ENCODE measurements around the gene GFM1.
"Not testable (repeated sequence)": the region's sequence is repeated elsewhere in the genome, so short reads cannot be mapped to it uniquely, and the experiment has no call there.

GFM1 gene

DNA sequence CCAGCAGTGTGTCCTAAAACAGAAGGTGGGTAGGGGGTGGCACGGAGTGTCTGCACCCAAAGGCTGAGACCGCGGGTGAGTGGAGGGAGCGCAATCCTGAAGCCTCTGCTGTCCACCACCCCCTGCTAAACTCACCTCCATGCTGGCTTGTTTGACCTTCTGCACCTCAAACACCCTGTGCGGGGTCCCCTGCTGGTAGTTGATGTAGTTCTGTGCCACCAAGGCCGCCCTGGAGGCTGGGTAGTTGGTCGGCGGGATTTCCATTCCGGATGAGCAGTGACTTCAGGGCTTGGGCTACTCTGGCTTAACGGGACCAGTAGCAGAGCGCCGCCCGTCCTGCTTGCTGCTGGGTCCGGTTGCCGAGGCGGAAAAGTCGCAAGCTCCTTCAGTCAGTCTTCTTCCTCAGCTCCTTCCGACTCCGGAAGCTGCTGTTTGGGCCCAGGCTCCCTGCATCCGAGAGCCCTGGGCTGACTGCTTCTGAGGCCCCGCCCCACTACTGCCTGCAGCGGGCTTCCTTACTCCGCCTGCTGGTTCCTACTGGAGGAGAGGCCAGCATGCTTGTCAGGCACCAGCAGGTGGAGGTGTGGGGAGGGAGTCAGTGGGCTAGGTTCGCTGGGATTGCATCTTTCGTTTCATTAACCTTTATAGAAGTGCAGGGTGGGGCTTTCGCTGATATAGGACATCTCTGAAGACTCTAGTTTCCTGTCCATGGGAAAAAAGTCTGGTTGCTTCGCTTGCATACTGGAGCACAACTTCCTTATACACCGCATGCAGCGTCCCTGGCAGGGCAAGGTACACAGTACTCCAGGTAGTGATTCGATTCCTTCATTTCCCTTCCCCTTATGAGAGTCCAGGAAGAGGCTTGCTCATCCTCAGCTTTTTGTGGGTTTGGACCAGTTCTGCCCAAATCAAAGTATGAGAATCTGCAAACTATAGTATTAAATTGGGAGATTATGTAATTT, 28.2 kb downstream of the GFM1 start, which contains the start of gene LXN:
Gene LXN (minus strand): TSS at position 434 of the 962 bp plus-strand sequence. CDS start 170 bp downstream, at position 264.
- peak; percentile 60 to 78 (median 67) for DNase-seq (ENCODE audit: low read depth in 2 of 3, low spot score in 1 of 3)

DNA sequence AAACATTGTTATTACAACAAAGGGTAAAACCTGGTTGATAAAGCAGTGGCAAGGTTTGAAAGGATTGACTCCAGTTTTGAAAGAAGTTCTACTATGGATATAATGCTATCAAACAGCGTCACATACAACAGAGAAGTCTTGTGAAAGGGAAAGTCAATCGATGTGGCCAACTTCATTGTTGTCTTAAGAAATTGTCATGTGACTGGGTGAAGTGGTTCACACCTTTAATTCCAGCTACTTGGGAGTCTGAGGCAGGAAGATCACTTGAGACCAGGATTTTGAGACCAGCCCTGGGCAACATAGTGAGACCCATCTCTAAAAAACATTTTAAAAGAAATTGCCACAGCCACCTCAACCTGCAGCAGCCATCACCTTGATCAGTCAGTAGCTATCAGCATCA, 34.4 kb downstream of the GFM1 start:
- no peak for DNase-seq (ENCODE audit: low read depth in 2 of 3, low spot score in 1 of 3)

DNA sequence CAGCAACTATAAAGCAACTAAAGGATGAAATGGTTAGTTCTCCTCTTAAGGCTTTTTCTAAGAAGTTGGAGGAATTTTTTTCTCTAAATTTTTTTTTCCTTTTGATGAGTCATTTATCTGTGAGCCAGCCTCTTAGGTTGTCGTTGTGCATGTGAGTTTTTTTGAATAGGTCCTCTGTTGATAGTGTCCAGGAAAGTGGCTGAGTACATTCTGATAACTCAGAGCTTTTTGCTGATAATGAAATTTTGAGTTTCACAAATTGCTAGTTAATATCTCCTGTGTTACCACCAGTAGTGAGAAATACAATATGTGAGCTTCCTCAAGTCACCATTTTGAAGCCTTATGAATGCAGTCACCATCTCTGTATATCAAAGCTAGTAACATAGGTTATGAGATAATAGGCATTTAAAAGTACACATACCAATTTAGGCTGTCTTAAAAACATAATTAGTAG, 35.2 kb downstream of the GFM1 start:
- no peak for DNase-seq (ENCODE audit: low read depth in 2 of 3, low spot score in 1 of 3)

DNA sequence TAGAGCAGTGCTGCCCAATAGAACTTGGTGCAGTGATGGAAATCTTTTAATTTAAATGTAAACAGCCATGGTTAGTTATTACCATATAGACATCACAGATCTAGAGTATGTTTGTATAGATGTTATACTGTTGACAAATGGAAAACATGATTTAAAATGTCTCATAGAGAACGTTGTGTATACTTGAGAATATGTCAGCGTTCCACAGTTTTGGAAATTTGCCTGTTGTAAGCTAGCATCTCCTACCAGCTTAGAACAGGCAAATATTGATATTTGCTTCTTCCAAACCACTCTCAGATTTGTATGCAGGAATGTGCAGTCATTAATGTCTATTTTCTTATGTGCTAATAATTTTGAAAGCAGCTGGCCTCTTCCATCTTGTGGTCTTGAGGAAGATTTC, 36.5 kb downstream of the GFM1 start:
- DNase-seq (ENCODE audit: low read depth in 2 of 3, low spot score in 1 of 3), result no peak

DNA sequence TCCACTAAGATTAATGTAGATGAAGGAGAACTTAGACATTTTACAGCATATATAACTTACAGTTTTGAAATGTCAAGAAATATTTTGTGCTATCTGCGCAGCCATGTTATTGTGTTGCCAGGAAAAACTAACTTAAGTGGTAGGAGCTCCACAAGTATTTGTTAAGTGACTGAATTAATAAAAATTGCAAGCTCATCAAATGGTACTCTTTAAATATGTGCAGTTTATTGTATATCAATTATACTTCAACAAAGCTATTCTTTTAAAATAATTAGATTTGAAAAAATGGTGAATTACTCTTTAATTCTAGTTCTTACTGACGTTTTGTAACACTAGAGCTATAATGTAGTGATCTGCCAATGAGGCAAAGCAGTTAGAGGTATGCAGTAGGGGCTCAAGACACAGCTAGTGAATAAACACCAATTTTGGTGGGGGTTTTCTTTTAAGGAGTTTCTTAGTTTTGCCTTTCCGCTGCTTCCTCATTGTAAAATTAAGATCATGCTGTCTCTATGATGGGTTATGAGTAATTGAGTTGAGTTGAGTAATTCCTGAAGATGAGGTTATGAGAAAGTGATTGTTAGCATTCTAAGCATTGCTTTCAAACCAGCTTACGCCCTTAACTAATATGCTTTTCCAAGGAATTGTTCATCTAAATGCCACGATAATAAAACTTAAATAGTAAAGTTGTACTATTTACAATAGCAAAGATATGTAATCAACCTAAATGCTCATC, 39.1 kb downstream of the GFM1 start:
- no peak for DNase-seq (ENCODE audit: low read depth in 2 of 3, low spot score in 1 of 3)

DNA sequence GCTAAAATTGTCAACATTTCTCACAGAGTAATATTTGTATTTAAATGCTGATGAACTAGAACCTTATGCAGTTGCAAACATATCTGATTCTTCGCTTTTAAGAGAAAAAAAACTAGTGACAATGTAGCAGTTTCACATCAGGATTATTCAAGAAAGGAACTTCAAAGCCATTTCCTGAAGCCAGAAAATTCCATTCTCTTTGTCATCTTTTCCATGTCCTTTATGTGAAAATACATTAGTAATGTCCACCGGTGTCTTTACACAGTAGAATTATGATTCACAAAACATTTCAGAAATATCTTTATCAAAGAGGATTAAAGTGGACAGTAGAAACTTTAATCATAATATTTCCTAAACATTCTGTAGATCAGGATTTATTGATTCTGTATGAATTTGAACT, 40.8 kb downstream of the GFM1 start:
- DNase-seq (ENCODE audit: low read depth in 2 of 3, low spot score in 1 of 3), result no peak

DNA sequence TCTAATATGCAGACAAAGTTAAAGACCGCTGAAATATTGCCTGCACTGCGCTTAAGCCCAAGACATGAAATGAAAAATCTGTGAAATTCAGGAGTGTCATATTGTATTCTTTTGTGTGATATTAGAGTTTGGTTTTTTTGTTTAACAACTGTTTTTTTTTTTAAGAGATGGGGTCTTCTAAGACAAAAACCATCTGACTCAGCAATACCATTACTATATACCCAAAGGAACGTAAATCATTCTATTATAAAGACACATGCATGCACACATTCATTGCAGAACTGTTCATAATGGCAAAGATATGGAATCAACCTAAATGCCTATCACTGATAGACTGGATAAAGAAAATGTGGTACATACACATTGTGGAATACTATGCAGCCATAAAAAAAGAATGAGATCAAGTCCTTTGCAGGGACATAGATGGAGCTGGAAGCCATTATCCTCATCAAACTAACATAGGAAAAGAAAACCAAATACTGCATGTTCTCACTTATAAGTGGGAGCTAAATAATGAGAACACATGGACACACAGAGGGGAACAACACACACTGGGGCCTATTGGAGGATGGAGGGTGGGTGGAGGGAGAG, 49.6 kb downstream of the GFM1 start:
- not testable (repeated sequence) for DNase-seq (ENCODE audit: low read depth in 2 of 3, low spot score in 1 of 3)

DNA sequence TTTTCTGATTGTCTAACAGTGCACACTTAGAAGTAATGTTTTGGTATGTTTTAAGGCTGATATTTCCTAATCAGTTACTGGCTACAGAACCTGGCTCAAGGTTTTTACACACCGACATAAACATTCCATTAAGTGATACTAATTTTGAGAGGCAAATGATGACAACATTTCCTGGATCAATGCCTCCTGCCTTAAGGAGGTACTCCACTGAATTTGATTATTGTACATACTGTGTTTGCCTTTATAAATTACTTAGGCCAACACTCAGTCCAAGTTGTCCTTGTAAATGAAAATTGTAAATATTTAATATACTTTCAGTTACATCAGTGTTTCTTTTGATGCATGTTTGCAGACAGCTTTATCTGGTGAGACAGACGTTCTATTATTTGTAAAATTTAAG, 52.3 kb downstream of the GFM1 start:
- no peak for DNase-seq (ENCODE audit: low read depth in 2 of 3, low spot score in 1 of 3)

DNA sequence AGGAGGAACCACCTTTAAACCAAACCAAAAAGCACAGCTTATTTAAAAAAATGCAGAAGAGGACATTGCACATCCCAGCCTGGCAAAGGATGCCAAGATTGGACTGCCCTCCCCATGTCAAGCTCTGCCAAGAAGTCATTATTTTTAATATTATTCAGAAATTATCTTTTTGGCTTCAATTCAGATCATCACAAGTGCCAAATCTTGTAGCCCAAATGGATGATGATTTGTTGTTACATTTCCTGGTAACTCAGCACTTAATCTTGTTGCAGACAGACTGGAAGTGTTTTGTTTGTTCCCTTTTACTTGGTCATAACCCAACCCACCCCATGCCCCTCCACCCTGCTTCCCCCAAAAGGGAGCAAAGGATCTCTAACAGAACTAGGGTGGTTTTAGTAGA, 56.2 kb downstream of the GFM1 start:
- DNase-seq (ENCODE audit: low read depth in 2 of 3, low spot score in 1 of 3), result no peak

DNA sequence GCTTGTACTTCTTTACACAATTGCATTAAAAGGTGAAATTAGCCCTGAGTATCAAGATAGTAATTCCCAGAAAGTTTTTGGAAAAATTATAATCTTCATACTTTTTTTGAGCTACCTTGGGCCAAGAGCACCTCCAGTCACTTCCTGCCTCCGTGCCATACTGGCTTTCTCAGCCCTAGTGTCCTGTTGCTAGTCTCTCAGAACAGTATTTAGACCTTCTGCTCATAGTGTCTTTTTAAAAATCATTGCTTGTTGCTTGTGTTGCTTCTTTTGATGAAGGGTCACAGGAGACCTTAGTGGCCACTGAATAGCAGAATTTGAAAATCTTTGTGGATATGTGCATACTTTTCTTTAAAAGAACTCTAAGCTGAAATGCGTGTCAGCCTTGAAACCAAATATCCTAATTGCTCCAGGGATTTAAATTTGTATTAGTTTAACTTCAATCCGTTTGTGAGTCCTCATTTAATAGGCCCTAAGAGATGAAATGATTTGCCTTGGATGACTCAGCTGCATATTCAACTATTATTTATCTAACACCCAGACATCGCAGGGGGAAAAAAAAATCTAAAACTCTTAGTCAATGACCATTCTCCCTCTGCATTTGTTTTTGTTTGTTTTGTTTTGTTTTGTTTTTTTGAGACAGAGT, 57.2 kb downstream of the GFM1 start:
- no peak for DNase-seq (ENCODE audit: low read depth in 2 of 3, low spot score in 1 of 3)

DNA sequence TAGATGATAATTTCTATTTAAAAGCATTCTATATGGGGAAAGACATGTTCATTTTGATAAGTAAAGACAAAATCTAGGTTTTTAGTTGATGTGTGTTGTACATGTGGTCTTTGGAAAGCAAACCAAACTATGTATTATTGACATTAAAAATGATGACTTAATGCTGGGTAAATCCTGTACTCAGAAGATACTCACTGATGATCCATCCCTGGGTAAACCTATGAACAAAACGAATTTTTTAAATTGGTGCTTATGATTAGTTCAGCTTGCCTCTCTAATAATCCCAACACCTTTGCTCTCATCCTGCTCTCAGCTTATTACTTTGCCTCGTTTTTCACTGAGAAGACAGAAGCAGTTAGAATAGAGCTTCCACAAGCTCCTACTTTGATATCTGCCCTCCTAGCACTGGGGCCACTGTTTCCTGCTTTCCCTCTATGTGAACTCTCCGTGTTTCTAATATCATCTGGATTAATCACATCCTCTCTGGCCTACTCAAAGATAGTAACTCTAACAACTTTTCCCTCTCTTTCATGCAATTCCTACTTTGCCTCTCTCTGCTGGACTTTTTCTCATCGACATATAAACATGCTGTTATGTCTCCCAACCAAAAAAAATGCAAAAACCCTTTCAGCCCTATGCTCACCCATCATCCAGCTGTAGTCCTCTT, 58.6 kb downstream of the GFM1 start:
- no peak for DNase-seq (ENCODE audit: low read depth in 2 of 3, low spot score in 1 of 3)

DNA sequence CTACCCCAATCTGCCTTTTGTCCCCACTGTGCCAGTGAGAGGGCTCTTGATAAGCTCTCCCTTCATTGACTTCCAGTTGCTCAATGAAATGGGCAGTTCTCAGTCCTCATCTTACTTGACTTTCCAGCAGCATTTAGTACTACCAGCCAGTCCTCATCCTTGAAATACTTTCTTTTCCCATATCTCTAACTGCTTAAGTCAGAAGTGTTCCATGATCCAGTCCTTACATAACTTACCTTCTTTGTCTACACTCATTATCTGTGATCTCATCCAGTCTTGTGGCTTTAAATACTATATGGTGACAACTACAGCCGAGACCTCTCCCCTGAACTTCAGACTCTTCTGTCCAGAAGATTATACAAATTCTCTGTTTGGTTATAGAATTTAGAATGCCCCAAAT, 59.2 kb downstream of the GFM1 start:
- DNase-seq (ENCODE audit: low read depth in 2 of 3, low spot score in 1 of 3), result no peak

DNA sequence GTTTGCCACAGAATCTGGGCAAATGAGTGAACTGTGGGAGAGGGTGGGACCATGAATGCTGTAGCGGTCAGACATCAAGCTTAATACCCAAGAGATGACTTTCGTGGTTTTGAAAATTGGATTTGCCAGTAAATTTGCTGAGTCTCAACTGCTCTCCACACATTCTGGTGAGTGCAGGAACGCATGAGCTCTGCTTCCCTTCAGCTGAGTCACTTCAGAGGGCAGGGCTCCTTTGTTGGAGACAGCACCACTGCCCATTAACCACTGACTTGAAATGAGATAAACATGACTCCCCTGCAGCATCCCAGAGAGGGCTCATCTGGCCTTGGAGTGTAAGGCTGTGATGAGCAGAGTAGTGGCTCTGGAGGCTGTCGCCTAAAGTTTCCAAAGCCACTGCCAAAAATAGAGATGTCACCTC, 65.3 kb downstream of the GFM1 start:
- DNase-seq (ENCODE audit: low read depth in 2 of 3, low spot score in 1 of 3), result no peak

DNA sequence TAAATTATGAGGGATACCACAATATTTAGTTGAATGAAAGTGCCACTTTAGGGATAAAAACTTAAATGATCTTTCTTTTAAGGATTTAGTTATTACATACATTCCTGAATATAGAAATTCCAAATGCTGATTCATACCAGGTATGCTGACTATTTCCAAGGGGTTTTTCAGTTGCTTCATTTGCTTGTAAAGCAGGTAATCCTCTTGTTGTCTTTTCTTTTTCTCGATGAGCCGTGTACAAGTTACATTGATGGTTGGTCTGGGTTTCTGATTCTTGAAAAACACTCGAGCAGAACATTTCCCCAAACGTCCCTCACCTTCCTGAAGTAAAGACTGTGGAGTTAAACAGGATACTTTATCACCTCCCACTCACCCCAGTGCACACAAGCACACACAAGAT, 66.3 kb downstream of the GFM1 start:
- DNase-seq (ENCODE audit: low read depth in 2 of 3, low spot score in 1 of 3), result no peak

DNA sequence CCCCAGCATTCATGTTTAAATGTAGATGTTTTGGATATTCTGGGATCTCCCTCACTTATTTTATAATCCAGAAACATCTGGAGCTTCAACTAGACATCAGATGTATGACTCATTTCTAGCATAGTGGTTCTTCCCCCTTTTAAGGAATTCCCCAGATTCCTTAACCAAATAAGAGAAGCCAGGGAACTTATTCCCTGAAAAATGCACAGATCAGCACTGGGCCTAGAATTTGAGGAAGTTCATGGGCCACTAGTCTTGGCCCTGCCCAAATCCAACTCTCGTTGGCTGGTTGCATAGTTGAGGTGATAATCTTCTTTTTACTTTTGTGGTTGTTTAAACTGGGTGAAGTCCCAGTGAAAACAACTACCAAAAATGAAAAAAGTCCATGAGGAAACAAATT, 67.6 kb downstream of the GFM1 start:
- DNase-seq (ENCODE audit: low read depth in 2 of 3, low spot score in 1 of 3), result no peak

DNA sequence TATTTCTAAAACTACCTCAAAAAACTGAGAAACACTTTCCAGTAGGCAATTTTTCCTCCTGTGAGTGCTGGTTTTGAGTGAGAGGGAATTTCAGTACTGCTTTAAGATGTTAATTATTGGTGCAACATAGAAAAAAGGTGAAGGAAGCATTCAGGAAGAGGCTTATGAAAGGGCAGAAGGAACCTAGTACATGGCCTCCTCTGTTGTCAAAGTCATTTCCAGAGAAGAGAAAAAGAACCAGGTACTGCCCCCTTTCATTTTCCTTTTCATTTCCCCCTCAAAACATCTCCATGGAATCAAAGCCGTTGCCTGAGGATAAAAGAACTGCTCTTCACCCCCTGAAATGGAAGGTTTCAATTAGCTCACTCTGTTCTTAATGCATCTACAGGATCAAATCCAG, 68.1 kb downstream of the GFM1 start:
- no peak for DNase-seq (ENCODE audit: low read depth in 2 of 3, low spot score in 1 of 3)

DNA sequence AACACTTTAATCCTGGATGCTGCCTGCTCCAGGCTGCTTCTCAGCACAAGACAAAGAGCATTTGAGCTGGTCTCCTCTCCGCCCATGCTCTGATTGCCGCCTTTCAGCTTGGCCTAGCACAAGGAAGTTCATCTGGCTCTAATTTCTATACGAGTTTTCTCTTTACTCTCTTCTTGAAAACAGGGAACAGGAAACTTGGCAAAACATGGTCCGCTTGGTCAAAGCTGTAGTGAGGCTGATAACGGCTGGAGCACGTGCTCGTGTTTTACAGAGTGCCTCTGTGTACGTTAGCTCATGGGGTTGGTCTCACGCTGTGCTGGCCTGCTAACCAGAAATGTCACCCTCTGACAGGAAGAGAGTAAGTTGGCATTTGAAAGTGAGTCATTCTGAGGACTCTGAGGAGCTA, 68.8 kb downstream of the GFM1 start:
- DNase-seq (ENCODE audit: low read depth in 2 of 3, low spot score in 1 of 3), result no peak

DNA sequence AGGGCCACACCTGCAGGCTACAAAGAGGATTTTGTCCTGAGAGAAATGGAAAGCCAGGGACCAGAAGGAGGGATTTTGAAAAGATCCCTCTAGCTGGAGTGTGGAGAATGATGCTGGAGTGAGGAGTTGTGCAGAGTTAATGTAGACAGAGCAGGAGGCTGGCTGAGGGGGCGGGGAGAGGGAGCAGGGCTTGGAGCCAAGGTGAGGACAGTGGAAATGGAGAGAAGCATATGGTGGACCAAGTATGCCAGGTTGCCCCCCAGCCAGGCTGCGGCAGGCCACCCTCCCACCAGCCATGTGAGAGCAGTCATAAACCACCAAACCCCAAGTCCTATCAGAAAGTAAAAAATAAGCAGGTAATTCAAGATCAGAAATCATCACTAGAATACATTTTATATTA, 73.2 kb downstream of the GFM1 start:
- no peak for DNase-seq (ENCODE audit: low read depth in 2 of 3, low spot score in 1 of 3)

DNA sequence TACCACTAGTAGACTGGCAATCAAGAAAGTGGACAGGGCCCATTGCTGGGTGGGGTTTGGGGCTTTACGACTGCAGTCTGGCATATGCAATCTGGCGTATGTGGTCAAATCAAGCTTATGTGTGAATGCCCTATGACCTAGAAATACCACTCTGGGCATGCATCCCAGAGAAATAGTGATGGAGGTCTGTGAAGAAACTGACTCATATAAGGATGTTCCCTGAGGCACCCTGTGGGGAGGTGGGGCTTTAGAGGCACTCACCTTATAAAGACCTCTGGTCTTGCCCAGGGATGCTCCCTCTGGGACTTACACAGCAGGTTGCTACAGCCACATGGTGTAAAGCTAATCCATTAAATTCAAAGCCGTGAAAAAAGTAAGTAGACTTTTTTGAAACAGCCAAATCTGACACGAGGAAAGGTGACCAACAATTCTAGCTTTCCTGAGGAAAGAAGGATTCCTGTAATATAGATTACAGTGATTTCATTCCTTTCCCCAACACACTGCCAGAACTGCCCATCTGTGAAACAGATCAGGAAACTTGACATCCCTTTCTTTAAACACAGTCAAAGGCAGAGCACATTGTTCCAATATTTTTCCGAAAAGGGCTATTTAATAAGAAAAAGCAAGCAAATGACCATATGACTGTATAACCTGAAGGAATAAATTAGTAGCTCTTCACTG, 74.3 kb downstream of the GFM1 start:
- no peak for DNase-seq (ENCODE audit: low read depth in 2 of 3, low spot score in 1 of 3)

DNA sequence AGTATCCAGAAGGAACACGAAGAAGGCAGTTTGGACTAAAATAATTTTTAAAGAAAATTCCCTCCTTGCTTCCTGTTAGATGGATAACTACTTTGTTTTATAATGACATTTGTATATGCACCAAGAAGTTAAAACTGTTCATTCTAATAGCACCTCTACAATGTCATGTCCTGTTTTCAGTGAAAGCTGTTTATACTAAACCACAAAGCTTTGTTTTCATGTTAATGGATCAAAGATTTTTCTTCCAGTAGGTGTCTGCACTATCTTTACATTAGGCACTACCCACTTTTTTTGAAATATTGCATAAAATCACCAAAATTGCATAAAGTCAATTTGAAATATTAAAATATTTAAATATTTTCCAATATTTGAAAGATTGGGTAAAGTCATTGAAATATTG, 77.8 kb downstream of the GFM1 start:
- no peak for DNase-seq (ENCODE audit: low read depth in 2 of 3, low spot score in 1 of 3)

Measured in stimulated activated CD4-positive, alpha-beta T cell treated with anti-CD3 and anti-CD28 coated beads, Interleukin-12 subunit alpha, Interleukin-12 subunit beta, amount 100 ng/mL, for 48 hours (primary cell).